ENCODE data around the gene MED12L.

Gene MED12L

DNA sequence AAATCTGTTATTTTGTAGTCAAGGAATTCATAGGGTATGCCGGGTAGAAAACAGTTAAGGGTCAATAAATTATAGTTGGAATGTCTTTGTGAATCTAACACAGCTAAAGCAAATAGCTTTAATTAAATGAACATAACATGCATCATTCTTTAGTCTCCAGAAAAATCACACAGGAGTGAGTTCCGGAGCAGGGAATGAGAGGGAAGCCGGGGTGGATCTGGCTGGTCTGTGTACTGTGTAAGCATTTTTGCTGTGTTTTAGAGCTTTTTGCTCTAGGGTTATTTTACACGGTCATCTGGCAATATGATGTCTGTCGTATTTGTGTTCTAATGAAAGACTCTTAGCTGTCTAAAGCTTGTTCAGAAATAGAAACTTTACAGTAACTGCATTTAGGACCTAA lies 57.5 kb downstream of the MED12L start:
- no peak for DNase-seq (ENCODE audit: low read depth in 2 of 2)

DNA sequence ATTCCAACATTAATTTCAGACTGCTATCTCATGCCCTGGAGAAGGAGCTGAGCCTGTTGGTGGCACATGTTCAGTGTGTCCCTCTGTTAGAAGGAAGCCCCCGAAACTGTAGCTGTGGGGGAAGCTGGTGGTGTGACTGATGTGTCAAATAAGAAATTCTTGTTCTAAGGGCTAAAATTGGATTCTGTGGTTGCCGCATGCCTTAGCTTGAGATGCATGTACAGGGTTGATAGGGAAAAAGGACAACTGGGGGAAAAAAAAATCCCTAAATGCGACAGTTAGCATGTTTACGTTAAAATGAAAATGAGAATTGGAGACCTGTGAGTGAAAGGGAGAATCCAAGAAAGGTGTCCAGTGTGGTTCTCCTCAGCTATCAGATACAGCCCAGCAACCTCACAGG lies 58.6 kb downstream of the MED12L start:
- no peak for DNase-seq (ENCODE audit: low read depth in 2 of 2)

DNA sequence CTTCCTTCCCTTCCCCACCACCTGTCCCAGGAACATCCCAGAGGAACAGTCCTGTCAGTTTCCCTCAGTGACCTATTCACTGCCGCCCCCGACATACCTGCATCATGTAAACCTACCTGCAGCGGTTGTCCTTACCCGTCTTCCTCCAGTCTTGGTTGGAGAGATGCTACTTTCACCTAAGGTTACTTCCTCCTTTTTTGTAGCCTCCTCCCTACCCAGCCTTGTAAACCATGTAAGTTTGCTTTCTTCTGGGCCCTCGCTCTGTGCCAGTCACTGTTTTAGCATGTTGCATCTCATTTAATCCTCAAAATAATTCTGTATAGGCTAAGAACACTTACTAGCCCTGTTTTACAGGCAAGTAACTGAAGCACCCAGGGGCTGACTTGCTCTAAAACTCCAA lies 59.3 kb downstream of the MED12L start:
- DNase-seq (ENCODE audit: low read depth in 2 of 2): no peak

DNA sequence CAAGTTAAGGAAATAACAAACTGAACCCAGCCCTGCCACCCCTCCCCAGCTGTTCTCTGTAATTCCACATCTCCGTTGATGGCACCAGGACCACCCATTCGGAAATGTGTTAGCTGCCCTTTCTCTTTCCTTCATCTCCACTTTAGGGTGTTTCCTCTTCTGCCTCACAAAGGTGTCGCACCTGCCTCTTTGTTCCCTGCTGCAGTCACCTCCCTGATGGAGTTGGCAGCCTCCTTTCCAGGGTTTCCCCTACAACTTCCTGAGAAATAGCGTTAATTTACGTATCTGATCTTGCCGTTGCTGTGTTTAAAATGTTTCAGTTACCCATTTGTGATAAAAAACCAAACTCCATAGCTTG lies 60.2 kb downstream of the MED12L start:
- no peak for DNase-seq (ENCODE audit: low read depth in 2 of 2)

DNA sequence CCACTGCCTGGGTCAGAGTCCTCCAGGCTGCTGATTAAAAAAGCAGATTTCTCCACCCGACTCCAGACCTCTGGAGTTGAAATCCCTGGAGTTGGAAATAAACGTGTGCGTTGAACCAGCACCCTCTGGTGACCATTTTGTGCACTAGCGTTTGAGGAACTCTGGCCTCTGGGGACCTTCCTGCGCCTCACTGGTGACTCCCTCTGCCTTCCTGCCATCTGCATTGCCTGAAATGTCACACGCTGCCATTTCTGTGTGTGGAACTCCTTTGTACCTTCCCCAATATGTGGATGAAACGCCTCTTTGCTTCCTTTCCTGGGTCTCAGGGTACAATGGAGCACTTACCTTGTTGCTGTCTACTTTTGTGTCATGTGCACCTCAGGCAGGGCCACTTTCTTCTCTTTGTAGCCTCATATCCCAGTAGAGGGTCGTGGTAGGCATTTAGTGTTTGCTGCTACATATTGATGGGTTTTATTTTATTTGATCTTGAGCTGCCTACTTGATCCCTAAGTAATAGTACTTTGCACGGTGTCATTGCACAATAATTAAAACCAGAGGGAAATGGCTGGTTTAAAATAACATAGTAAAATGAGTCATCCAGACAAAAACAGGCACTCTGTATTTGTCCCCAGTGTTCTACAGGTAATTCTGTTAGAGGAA lies 60.7 kb downstream of the MED12L start:
- DNase-seq (ENCODE audit: low read depth in 2 of 2): peak in 1 of 2 experiments; percentile 38

DNA sequence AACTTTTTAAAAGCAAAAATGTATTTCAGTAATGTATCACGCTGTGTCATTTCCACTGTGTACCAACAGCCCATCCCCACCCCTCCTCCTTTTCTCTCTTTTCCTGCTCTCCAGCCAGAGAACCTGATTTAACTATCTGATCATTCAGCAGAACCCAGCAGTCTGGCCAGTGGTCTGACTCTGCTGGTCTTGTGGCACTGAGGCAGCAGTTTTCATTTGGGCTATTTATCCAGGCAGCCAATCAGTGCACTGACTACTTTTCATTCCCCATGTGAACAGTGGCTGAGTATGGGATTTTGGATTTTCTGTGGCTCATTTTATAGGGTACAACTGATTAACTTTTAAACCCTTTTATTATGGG lies 61.2 kb downstream of the MED12L start:
- DNase-seq (ENCODE audit: low read depth in 2 of 2): no peak

DNA sequence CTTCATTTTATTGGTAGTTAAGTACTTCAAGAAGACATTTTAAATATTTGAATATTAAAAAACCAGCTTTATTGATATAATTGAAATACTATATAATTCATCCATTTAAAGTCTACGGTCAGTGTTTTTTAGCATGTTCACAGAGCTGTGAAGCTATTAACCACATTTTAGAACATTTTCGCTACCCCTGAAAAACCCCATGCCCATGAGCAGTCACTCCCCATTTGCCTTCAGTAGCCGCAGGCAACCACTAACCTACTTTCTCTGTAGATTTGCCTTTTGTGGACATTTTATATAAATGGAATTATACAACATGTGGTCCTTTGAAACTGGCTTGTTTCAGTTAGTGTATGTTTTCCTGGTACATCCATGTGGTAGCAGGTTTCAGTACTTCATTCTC lies 61.8 kb downstream of the MED12L start:
- no peak for DNase-seq (ENCODE audit: low read depth in 2 of 2)

DNA sequence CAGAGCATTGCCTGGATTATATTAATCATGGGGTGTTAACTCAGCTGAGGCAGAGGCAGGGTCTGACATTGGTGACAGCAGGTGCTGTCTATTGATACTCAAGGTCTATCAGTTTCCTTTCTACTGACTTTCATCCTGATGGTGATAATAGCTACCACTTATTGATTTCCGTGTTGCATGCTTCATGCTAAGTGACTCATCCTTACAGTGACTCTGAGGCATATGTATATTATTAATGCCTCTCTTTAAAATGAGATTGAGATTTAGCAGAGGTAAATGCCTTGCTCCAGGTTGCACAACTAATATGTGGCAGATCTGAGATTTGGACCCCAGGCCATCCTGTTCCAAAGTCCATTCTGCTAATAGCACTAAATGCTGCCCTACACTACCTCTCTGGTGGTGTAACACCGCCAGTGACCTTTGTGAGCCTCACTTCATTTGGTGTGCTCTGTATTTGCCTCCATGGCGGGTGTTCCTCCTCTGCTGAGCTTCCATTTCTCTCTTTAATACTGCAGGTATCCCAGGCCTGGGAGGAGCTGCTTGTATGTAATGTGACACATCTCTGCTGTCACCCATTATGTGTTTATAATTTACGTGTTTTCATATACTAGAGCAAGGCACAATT lies 67.1 kb downstream of the MED12L start:
- DNase-seq (ENCODE audit: low read depth in 2 of 2): no peak

DNA sequence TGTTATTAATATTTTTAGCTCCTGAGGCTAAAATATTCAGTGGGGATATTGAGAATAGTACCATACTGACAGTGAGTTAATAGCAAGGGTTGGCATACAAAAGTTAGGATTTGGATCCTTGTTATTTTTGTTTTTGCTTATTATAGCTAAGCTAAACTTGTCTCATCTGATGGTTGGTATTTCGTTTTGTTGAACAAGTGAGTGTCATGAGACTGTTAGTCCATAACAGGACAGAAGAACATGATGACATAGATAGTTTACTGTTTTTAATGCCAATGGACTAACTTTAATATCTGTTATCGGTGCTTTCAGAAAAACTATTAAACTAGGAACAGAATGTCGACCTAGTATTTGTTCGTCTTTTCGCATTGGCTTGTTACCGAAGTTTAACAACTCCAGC lies 69.1 kb downstream of the MED12L start:
- DNase-seq (ENCODE audit: low read depth in 2 of 2): no peak

DNA sequence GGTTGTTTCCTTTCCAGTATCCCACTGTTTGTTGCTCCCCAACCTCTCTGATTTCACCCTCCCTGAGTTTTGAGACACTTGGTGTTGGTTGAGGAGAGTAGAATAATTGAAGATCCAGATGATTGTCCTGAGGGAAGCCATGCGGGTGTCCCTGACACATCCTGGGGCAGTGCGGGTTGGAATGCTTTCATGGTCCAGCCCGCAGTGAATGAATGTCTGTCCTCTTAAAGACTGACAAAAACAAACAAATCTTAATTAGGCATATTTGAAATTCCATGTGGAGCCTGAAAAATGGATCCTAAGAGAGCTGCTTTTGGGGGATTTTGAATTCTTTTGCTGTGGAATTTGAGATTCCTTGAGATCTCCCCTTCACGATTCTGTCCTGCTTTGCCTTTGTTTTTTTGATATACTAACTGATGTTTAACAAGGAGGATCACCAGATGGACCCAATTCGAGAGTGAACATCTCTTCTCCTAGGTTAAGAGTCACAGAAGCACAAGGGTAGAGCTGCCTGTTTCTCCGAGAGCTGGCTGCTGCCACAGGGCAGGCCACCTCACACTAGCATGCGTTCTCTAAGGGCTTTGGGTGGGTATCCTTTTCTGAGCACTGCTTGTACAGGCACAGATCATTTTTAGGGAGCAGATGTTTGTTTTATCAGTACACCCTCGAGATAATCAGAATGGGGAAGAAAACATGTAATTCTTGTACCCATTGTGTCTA lies 70.1 kb downstream of the MED12L start:
- no peak for DNase-seq (ENCODE audit: low read depth in 2 of 2)

DNA sequence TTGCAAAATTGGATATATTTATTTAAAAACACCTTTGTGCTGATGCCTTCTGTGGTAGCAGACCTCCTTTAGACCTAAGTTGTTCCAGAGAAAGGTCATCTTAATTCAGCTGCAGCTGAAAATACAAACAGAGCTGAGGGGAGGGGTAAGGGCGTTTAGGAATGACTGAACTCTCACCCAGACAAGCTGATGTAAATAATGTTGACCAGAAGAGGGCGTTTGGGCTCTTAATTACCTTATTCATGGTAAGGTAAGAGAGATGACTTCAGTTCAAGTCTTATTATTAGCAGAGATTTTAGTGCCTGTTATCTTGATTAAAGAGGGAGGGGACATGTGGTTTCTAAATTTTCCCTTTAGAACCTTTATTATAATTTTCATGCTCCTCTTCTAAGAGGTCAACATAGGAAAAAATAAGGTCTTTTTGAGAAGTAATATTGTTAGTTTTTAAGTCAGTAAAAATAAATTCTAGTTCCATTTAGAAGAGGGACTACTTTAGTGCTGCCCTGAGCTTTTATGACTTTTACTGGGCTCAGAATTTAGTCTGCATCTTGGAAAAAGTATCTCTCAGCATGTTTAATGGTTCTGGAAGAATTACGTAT lies 71.3 kb downstream of the MED12L start:
- no peak for DNase-seq (ENCODE audit: low read depth in 2 of 2)

DNA sequence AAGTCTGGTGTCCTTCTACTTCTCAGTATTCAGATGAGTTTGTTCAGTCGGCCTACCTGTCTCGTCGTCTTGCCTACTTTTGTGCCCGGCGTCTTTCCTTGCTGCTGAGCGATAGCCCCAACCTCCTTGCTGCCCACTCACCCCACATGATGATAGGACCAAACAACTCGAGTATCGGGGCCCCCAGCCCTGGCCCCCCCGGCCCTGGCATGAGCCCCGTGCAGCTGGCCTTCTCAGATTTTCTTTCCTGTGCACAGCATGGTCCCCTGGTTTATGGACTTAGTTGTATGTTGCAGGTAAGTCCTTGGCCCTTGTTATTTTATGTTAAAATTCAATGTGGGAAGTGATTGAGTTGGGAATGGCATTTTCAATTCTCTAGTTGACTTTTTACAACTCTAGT lies 74.3 kb downstream of the MED12L start:
- DNase-seq (ENCODE audit: low read depth in 2 of 2): no peak

DNA sequence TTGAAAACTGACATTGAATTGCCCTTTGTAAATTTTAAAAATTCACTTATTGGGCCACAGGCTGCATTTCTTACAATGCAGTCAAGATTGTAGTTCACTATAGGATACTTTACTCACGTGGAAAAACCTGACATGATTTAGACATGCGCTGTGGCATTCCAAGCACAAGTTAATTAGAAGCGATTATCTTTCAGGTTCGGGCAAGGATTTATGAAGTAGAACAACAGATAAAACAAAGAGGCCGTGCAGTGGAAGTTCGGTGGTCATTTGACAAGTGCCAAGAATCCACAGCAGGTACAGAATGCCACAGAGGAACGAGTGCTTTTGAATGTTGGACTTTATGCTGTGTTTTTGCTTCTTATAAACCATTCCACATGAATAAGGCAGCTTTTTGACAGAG lies 79.8 kb downstream of the MED12L start:
- DNase-seq (ENCODE audit: low read depth in 2 of 2): no peak

DNA sequence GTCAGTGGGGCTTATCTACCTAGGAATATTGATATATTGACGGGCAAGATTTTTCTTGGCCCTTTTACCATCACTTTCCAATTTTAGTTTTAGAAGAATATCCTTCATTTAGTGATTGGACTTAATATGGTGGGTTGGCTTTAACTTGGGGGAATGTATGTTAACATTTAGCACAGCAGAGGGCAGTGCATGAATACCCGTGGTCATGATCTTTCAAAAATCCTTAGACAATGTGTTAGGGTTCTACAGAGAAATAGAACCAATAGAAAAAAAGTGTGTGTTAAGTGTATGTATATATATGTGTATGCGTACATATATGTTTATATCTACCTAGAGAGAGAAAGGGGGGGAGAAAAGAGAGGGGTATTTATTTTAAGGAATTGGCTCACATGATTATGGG lies 80.7 kb downstream of the MED12L start:
- no peak for DNase-seq (ENCODE audit: low read depth in 2 of 2)

DNA sequence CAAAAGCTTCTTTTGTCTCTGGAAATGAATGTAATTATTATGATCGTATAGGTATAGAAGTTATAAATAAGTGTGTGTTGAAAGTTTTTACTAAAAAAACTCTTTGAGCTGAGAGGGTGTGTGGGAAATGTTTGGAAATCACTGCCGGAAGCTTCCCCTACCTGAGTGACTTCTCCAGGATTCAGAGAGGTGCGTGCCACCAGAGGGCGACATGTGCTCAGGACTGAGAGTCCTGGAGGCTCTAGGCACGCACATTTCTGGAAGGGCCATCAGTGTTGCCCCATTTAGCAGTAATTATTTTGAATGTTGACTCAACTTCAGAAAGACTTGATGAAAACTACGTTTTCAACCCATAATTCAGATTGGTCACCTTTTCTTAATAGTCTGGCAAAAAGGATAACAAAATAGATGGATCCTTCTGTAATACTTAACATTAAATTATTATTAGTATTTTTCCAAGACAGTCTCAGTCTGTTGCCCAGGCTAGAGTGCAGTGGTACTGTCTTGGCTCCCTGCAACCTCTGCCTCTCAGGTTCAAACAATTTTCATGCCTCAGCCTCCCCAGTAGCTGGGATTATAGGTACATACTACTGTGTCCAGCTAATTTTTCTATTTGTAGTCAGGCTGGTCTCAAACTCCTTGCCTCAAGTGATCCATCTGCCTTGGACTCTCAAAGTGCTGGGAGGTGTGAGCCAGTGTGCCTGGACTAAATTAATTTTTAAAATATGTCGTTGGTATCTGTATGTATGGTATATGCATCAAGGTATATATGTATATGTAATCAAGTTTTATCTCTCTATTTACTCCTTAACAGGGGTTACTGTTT lies 83.0 kb downstream of the MED12L start:
- DNase-seq (ENCODE audit: low read depth in 2 of 2): peak; percentile 65 to 86

DNA sequence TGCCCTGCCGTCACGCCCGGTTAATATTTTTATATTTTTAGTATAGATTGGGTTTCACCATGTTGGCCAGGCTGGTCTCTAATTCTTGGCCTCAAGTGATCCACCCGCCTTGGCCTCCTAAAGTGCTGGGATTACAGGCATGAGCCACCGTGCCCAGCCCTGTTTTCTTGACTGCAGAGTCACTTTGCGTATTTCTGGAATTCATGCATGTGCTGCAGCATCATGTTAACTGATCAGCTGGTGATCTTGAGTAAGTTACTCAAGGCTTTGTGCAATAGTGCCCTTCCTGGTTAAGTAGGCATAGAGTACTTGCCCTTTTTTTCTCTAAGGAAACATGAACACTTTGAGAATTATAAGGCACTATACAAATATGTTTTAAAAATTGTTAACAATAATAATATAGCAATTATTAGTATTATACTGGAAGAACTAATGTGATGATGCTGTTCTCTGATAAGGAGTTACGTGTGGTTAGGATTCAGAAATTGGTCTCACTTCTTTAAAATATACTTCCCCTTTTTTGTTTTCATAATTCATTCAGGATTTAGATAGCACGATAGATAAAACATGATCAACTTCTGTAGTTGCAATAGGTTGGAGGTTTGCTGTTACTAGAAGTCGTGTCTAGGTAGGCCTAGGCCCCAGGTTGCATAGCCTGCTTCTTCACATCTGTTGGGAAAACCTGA lies 83.9 kb downstream of the MED12L start:
- DNase-seq (ENCODE audit: low read depth in 2 of 2): no peak

DNA sequence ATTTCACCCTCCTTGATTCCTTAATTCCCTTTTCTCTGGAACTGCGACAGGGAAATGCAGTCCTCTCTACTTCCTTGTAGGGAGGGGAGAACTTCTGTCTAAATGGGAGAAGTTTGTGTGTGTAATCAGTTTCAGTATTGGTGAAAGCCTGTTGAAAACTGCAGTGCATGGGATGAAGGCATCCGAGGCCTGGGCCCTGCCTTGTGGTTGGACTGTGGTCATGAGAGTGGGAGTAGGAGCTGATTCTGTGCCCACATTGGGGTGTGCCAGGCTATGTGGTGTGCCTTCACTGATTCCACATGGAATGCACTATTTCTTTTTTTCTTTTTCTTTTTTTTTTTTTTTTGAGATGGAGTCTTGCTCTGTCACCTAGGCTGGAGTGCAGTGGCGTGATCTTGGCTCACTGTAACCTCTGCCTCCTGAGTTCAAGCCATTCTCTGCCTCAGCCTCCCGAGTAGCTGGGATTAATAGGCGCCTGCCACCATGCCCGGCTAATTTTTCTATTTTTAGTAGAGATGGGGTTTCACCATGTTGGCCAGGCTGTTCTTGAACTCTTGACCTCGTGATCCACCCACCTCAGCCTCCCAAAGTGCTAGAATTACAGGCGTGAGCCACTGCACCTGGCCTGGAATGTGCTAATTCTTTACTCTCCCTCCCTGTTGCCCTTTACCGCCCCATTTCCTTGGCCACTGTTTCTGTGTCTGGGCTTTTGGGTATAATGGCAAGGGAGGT lies 84.7 kb downstream of the MED12L start:
- peak in 1 of 2 experiments; percentile 54 for DNase-seq (ENCODE audit: low read depth in 2 of 2)

DNA sequence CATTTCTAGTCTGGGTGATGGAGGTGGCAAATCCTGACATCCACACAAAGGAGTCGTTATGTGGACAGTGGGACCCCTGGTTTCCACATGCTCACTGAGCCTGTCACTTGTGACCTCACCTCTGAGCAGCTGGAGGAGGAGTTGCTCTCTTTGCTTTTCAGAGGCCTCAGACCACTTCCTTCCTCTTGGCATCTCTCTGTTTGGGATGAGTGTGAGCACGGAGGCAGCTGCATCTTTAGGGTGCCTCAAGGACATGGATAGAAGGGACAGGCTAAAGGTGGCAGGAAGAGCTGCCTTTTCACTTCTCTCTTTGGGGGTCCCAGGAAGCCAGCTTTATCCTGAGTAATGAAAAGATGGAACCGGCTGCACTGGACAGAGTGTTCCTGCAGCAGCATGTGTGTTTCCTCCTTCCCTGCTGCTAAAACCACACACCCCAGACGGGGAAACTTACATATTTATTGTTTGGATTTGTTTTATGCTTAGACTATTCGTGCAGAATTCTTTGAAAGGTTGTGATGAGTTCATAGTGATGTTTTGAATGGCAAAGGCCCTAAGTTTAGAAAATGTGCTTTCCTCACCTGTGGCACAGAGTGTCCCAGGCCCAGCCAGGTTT lies 85.8 kb downstream of the MED12L start:
- peak; percentile 13 to 22 for DNase-seq (ENCODE audit: low read depth in 2 of 2)

DNA sequence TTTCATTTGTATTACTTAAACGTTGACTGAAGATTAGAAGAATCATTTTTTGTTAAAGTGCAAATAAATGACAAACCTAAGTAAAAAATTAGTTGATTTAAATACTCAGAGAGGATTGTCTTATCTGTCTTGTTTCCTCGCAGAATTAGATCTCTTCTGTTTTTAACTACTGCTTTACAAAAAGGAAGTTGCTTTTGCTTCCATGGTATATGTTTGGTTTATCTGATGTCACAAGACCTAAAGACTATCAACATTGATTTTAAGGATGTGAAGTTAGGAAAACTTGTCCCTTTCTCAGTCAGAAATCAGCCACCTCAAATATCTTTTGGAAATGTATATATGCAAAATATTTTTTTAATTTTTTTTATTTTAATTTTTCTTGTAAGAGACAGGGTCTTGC lies 88.9 kb downstream of the MED12L start:
- DNase-seq (ENCODE audit: low read depth in 2 of 2): no peak

DNA sequence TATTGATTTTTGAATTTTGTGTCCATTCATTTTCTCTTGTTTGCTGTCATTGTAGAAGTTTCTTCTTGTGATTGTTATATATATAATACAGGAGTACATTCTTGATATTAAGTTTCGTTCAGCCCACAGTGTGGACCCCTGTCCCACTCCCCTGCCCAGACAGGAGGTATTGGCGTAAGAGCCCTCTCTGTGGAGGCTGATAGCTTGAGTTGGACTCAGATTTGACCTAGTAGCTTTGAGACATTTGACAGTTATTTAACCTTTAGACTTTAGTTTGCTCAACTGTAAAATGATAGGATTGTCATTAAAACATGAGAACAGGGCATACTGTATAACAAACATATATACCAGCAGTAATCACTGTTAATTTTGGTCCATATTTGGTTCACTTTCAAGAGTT lies 90.5 kb downstream of the MED12L start:
- no peak for DNase-seq (ENCODE audit: low read depth in 2 of 2)

Data from stimulated activated CD4-positive, alpha-beta T cell treated with anti-CD3 and anti-CD28 coated beads, Interleukin-12 subunit alpha, Interleukin-12 subunit beta, amount 100 ng/mL, for 24 hours (primary cell).